Type B pancreatic cell (in vitro differentiated cells): ENCODE results near the gene LTBP2. TPM values are rescaled to one million over a fixed set of nuclear protein-coding genes. Genes with fewer than 3 reads are reported as not detected.

ENCODE experiments used
- DNase-seq: peaks from one replicate; pipeline ENCODE4 v3.0.0; 2021; ENCODE audit warnings: mixed read lengths; ENCODE audit not compliant: unreplicated experiment; ENCODE audit errors: extremely low spot score
- H3K27ac Mint-ChIP-seq: 2 replicates; pipeline ENCODE4 v1.8.0; 2021; ENCODE audit warnings: mild to moderate bottlenecking, mixed read lengths
- H3K27me3 Mint-ChIP-seq: 2 replicates; pipeline ENCODE4 v1.8.0; 2021; ENCODE audit warnings: mixed read lengths
- H3K36me3 Mint-ChIP-seq: 2 replicates; pipeline ENCODE4 v1.8.0; 2021; ENCODE audit warnings: mixed read lengths
- H3K4me1 Mint-ChIP-seq: one replicate; pipeline ENCODE4 v1.8.0; 2021; ENCODE audit warnings: mixed read lengths; ENCODE audit not compliant: unreplicated experiment
- H3K4me3 Mint-ChIP-seq: 2 replicates; pipeline ENCODE4 v1.8.0; 2021; ENCODE audit warnings: mild to moderate bottlenecking, mixed read lengths
- H3K9me3 Mint-ChIP-seq: 2 replicates; pipeline ENCODE4 v1.8.0; 2021; ENCODE audit warnings: mixed read lengths
- total RNA-seq: library from RNA; stranded (reverse); gene quantifications from 2 replicates; pipeline ENCODE4 v1.2.1, GENCODE V29; 2021; ENCODE audit warnings: low replicate concordance
- TF ChIP-seq, protein P1 (sequence below): fragments of 200-600 bp; sonication (generic); conservative IDR thresholded peaks from 2 replicates; pipeline ENCODE4 v1.5.0; 2021; ENCODE audit warnings: antibody characterized with exemption, mild to moderate bottlenecking

Gene LTBP2
- total RNA-seq, 1 donor from 2014 or later: 1.1 TPM

DNA sequence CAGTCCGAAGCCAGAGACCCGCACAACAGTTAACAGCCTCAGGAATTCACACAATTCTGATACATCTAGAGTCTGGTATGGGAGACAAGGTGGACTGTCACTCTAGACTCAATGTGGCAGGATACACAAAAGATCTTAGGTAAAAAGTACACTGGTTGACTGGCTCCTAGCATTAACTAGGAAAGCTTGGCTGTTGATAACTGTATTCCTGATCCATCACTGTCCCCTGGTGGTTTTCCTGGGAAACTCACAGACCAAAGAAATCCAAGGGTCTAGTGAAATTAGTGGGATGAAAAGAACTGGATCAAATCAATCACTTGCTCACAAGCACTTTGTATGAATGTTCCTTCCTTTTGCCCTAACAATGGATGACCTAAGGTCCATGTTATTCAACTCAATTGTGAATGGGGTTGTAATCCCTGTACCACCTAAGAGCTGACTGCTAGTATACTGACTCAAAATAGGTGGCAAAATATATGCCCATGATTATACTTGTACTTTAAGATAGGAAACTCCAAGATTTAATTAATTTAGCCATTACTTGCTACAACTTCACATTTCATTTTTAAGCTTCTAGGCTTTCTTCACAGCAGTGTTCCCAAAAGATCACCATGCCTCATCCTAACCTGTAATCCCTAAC lies 132.9 kb downstream of the LTBP2 start:
- no peak for DNase-seq
- TF ChIP-seq, protein P1, sequence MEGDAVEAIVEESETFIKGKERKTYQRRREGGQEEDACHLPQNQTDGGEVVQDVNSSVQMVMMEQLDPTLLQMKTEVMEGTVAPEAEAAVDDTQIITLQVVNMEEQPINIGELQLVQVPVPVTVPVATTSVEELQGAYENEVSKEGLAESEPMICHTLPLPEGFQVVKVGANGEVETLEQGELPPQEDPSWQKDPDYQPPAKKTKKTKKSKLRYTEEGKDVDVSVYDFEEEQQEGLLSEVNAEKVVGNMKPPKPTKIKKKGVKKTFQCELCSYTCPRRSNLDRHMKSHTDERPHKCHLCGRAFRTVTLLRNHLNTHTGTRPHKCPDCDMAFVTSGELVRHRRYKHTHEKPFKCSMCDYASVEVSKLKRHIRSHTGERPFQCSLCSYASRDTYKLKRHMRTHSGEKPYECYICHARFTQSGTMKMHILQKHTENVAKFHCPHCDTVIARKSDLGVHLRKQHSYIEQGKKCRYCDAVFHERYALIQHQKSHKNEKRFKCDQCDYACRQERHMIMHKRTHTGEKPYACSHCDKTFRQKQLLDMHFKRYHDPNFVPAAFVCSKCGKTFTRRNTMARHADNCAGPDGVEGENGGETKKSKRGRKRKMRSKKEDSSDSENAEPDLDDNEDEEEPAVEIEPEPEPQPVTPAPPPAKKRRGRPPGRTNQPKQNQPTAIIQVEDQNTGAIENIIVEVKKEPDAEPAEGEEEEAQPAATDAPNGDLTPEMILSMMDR: peak; percentile 82
- Mint-ChIP-seq H3K36me3 (peaks cover 13% of the 10 kb centered on the region), H3K4me3 (no peak overlapping the region), H3K27me3 (no peaks in the 10 kb centered on the region), H3K9me3 (no peaks in the 10 kb centered on the region), H3K4me1 (no peaks in the 10 kb centered on the region), H3K27ac (no peak overlapping the region)

DNA sequence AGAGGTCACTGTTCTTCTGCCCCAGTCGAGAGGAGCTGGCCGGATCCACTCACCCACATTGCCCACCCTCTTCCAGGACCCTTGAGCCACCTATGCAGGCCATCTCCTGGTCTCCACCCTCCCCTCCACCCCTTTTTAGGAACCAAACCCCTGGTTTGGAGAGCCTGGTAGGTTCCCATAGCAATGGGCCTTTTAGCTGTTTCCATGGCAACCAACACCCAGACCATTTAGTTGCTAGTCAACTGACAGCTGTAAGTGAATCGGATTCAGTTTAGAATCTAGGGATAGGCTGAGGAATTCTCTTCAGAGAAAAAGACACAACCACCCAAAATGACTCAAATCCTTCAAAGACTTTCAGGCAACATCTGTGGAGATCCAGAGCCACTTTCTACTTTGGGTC lies 135.4 kb downstream of the LTBP2 start:
- Mint-ChIP-seq H3K4me3 (no peak overlapping the region), H3K9me3 (no peaks in the 10 kb centered on the region), H3K27ac (no peak overlapping the region), H3K27me3 (no peaks in the 10 kb centered on the region), H3K36me3 (peaks cover 18% of the 10 kb centered on the region), H3K4me1 (no peaks in the 10 kb centered on the region)
- TF ChIP-seq, protein P1: no peak
- no peak for DNase-seq

DNA sequence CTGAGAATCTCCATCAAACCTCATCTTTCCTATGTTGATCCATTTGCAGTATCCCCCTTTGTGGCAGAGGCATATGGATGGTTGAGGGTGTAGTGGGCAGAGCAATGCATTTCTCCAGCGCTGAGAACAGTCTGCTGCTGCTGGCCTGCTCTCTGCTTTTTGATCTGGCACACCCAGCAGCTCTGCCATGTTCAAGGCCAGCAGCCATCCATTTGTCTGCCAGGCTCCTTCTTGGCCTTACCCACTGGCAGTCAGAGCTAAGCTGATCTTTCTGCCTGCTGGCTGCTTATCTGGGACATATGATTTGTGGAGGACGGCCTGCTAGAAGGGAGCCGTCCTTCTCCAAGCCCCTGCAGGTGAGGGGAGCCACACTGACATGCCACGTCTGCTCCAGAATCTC lies 135.9 kb downstream of the LTBP2 start:
- TF ChIP-seq, protein P1: no peak
- no peak overlapping the region for H3K4me3 Mint-ChIP-seq
- DNase-seq: no peak
- peaks cover 18% of the 10 kb centered on the region for H3K36me3 Mint-ChIP-seq
- no peaks in the 10 kb centered on the region for H3K9me3 Mint-ChIP-seq
- H3K27me3 Mint-ChIP-seq: no peaks in the 10 kb centered on the region
- H3K27ac Mint-ChIP-seq: no peak overlapping the region
- no peaks in the 10 kb centered on the region for H3K4me1 Mint-ChIP-seq

DNA sequence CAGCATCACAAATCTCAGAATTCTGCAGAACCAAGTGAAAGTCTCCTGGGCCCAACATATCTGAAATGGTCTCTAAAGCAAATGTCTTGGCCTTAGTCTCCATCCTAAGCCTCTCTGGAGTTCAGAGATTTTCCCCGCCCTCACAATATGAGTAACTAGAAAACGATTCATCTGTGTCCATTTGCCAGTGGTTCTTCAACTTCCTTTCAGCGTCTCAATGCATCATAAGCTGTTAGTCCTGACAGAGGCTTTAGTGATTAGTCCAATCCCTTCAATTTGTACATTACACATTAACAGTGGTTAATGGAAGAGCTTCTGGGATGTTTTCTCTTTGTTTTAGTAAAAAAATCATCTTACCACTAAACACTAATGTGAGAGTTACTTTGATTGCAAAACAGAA lies 136.4 kb downstream of the LTBP2 start:
- Mint-ChIP-seq H3K9me3 (no peaks in the 10 kb centered on the region), H3K27ac (no peak overlapping the region), H3K36me3 (peaks cover 17% of the 10 kb centered on the region), H3K4me1 (no peaks in the 10 kb centered on the region), H3K4me3 (no peak overlapping the region), H3K27me3 (no peaks in the 10 kb centered on the region)
- no peak for DNase-seq
- TF ChIP-seq, protein P1: no peak

DNA sequence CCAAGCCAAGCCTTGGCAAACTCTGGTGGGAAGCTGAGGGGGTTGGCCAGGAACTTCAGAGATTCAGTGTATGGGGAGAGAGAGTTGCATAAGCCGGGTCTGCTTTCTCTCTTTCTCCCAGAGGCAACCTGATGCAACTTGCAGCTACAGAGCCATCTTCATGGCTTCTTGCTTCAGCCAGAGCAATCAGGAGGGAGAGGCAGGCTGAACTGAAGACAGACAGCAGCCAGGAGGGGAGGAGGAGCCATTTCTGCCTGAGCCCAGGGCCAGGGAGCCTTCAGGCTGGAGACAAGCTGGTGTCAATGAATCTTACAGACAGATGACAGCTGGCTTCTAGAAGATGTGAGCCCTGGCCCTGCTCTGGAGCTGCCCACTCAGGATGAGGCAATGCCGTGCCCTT lies 137.7 kb downstream of the LTBP2 start:
- DNase-seq: no peak
- no peaks in the 10 kb centered on the region for H3K27me3 Mint-ChIP-seq
- peaks cover 13% of the 10 kb centered on the region for H3K36me3 Mint-ChIP-seq
- H3K9me3 Mint-ChIP-seq: no peaks in the 10 kb centered on the region
- H3K27ac Mint-ChIP-seq: no peak overlapping the region
- no peaks in the 10 kb centered on the region for H3K4me1 Mint-ChIP-seq
- TF ChIP-seq, protein P1: no peak
- H3K4me3 Mint-ChIP-seq: no peak overlapping the region

- TF ChIP-seq, protein P1: no peak
- H3K4me1 Mint-ChIP-seq: no peaks in the 10 kb centered on the region
Measured at GRCh38 chr14:74472601-74473000, 139.4 kb downstream of the LTBP2 start.

More at GRCh38 chr14:74472601-74473000, 139.4 kb downstream of the LTBP2 start:
- H3K4me3 Mint-ChIP-seq: no peak overlapping the region
- DNase-seq: no peak
- no peaks in the 10 kb centered on the region for H3K9me3 Mint-ChIP-seq
- H3K27ac Mint-ChIP-seq: no peak overlapping the region
- peaks cover 13% of the 10 kb centered on the region for H3K36me3 Mint-ChIP-seq
- no peaks in the 10 kb centered on the region for H3K27me3 Mint-ChIP-seq
